Neural cell (in vitro differentiated cells): ENCODE measurements around the gene NPAS3. TPM values are rescaled to one million over a fixed set of nuclear protein-coding genes. Genes with fewer than 3 reads are reported as not detected.

Source experiments
- H2AFZ ChIP-seq: fragments of 200-600, 300-800 bp; sonication (generic), shearing (Covaris generic); 2 replicates; pipeline ENCODE4 v1.6.0; 2014; ENCODE audit warnings: low read depth, mild to moderate bottlenecking, antibody characterized with exemption, low read length, moderate library complexity
- H3F3A ChIP-seq: fragments of 200-600 bp; shearing (Covaris generic); 2 replicates; pipeline ENCODE4 v1.6.1; 2016; ENCODE audit warnings: mild to moderate bottlenecking, moderate library complexity, mixed read lengths, antibody characterized with exemption, low read length; ENCODE audit not compliant: insufficient read depth, poor library complexity, severe bottlenecking
- H3K27ac ChIP-seq: fragments of 200-600, 300-800 bp; sonication (generic), shearing (Covaris generic); 2 replicates; pipeline ENCODE4 v1.5.1; 2014; ENCODE audit warnings: mild to moderate bottlenecking, low read length, moderate library complexity
- H3K27me3 ChIP-seq: fragments of 300-800, 200-600 bp; sonication (generic), shearing (Covaris generic); 2 replicates; pipeline ENCODE4 v1.6.0; 2014; ENCODE audit warnings: mild to moderate bottlenecking, low read depth, low read length, moderate library complexity; ENCODE audit not compliant: insufficient read depth
- H3K36me3 ChIP-seq: fragments of 300-800, 200-600 bp; sonication (generic), shearing (Covaris generic); 2 replicates; pipeline ENCODE4 v1.5.1; 2014; ENCODE audit warnings: mild to moderate bottlenecking, antibody characterized with exemption, low read length, moderate library complexity; ENCODE audit not compliant: insufficient read depth
- H3K4me2 ChIP-seq: fragments of 300-800, 200-600 bp; sonication (generic), shearing (Covaris generic); 2 replicates; pipeline ENCODE4 v1.6.0; 2014; ENCODE audit warnings: mild to moderate bottlenecking, low read length
- H3K4me3 ChIP-seq: fragments of 300-800, 200-600 bp; sonication (generic), shearing (Covaris generic); 2 replicates; pipeline ENCODE4 v1.5.1; 2014; ENCODE audit warnings: mild to moderate bottlenecking, low read length, moderate library complexity
- H3K79me2 ChIP-seq: fragments of 200-600 bp; shearing (Covaris generic); replicated peaks from 2 replicates; pipeline ENCODE4 v1.6.0; 2014; ENCODE audit warnings: mild to moderate bottlenecking, low read length, moderate library complexity; ENCODE audit not compliant: insufficient read depth
- H3K9ac ChIP-seq: fragments of 300-800, 200-600 bp; sonication (generic), shearing (Covaris generic); 2 replicates; pipeline ENCODE4 v1.6.1; 2016; ENCODE audit warnings: mild to moderate bottlenecking, low read length, mixed read lengths
- H3K9me2 ChIP-seq: fragments of 200-600 bp; shearing (Covaris generic); 2 replicates; pipeline ENCODE4 v1.6.1; 2016; ENCODE audit warnings: mild to moderate bottlenecking, low read length, mixed read lengths; ENCODE audit not compliant: insufficient read depth
- H3K9me3 ChIP-seq: fragments of 200-600, 300-800 bp; sonication (generic), shearing (Covaris generic); 2 replicates; pipeline ENCODE4 v1.6.1; 2016; ENCODE audit warnings: mild to moderate bottlenecking, mixed run types, low read length, moderate library complexity, mixed read lengths
- H4K20me1 ChIP-seq: fragments of 200-600 bp; shearing (Covaris generic); 2 replicates; pipeline ENCODE4 v1.6.1; 2016; ENCODE audit warnings: mild to moderate bottlenecking, mixed run types; ENCODE audit not compliant: insufficient read depth
- EP300 ChIP-seq: fragments of 450-650 bp; conservative IDR thresholded peaks from 2 replicates; pipeline ENCODE4 v1.6.1; 2014; ENCODE audit warnings: antibody characterized with exemption, mild to moderate bottlenecking, moderate library complexity; ENCODE audit not compliant: poor library complexity, severe bottlenecking
- EZH2 ChIP-seq: fragments of 200-600, 300-800 bp; shearing (Covaris generic), sonication (generic); IDR thresholded peaks from 2 replicates; pipeline ENCODE4 v1.6.1; 2014; ENCODE audit warnings: antibody characterized with exemption, low read length, borderline replicate concordance, mild to moderate bottlenecking; ENCODE audit not compliant: insufficient read depth, poor library complexity, severe bottlenecking
- MXI1 ChIP-seq: fragments of 450-650 bp; conservative IDR thresholded peaks from 2 replicates; pipeline ENCODE4 v1.6.1; 2014; ENCODE audit warnings: antibody characterized with exemption, mild to moderate bottlenecking; ENCODE audit not compliant: poor library complexity, severe bottlenecking
- POLR2AphosphoS5 ChIP-seq: IDR thresholded peaks from 2 replicates; pipeline ENCODE4 v1.6.1; 2012
- RAD21 ChIP-seq: fragments of 450-650 bp; conservative IDR thresholded peaks from 2 replicates; pipeline ENCODE4 v1.6.1; 2014; ENCODE audit warnings: antibody characterized with exemption, mild to moderate bottlenecking, moderate library complexity
- SMC3 ChIP-seq: fragments of 450-650 bp; conservative IDR thresholded peaks from 2 replicates; pipeline ENCODE4 v1.6.1; 2014; ENCODE audit warnings: antibody characterized with exemption, mild to moderate bottlenecking, moderate library complexity; ENCODE audit not compliant: poor library complexity
- TAF1 ChIP-seq: IDR thresholded peaks from 2 replicates; pipeline ENCODE4 v1.6.1; 2012; ENCODE audit warnings: low read depth
- polyA plus RNA-seq: library from polyadenylated mRNA; depleted of rRNA; stranded (reverse); fragments of >200 nt; gene quantifications from 2 replicates; pipeline ENCODE4 v1.2.3, GENCODE V29; 2014
- TF ChIP-seq, protein P1 (sequence below): IDR thresholded peaks from 2 replicates; pipeline ENCODE4 v1.6.1; 2012; ENCODE audit warnings: borderline replicate concordance
- TF ChIP-seq, protein P2 (sequence below): fragments of 450-650 bp; IDR thresholded peaks from 2 replicates; pipeline ENCODE4 v1.5.1; 2014; ENCODE audit warnings: antibody characterized with exemption, mild to moderate bottlenecking, moderate library complexity; ENCODE audit not compliant: poor library complexity, severe bottlenecking

NPAS3 gene
- polyA plus RNA-seq, 1 donor from 2014 or later: 1.3 TPM

DNA sequence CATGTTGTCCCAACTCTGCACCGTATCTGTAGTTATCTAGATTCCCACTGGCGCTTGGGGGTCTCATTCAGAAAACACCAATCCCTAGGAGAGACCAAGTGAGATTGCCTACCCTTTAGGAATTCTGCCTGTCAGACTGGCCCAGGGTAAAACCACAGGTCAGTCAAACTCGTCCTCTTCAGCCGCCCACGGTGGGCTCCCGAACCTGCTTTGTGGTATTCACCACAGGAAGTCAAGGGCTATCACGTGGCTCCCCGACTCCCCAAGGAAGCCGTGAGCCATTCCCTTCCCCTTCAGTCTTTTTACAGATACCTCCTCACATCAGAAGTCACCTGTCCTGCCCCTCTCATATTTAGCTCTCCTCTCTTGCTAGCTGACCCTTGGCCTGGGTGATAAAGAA is 852.3 kb downstream of the NPAS3 start:
- Histone ChIP-seq H3K36me3 (no peaks in the 10 kb centered on the region), H3K4me2 (no peak overlapping the region), H3K9me3 (no peaks in the 10 kb centered on the region), H3K27me3 (no peaks in the 10 kb centered on the region), H2AFZ (no peak overlapping the region), H3K9ac (no peak overlapping the region), H3K27ac (no peak overlapping the region), H3K4me3 (no peak overlapping the region), H3K9me2 (no peaks in the 10 kb centered on the region), H3F3A (no peaks in the 10 kb centered on the region), H3K79me2 (no peaks in the 10 kb centered on the region), H4K20me1 (no peaks in the 10 kb centered on the region)
- no peak for TF ChIP-seq MXI1
- TF ChIP-seq TAF1: no peak
- TF ChIP-seq, protein P1, sequence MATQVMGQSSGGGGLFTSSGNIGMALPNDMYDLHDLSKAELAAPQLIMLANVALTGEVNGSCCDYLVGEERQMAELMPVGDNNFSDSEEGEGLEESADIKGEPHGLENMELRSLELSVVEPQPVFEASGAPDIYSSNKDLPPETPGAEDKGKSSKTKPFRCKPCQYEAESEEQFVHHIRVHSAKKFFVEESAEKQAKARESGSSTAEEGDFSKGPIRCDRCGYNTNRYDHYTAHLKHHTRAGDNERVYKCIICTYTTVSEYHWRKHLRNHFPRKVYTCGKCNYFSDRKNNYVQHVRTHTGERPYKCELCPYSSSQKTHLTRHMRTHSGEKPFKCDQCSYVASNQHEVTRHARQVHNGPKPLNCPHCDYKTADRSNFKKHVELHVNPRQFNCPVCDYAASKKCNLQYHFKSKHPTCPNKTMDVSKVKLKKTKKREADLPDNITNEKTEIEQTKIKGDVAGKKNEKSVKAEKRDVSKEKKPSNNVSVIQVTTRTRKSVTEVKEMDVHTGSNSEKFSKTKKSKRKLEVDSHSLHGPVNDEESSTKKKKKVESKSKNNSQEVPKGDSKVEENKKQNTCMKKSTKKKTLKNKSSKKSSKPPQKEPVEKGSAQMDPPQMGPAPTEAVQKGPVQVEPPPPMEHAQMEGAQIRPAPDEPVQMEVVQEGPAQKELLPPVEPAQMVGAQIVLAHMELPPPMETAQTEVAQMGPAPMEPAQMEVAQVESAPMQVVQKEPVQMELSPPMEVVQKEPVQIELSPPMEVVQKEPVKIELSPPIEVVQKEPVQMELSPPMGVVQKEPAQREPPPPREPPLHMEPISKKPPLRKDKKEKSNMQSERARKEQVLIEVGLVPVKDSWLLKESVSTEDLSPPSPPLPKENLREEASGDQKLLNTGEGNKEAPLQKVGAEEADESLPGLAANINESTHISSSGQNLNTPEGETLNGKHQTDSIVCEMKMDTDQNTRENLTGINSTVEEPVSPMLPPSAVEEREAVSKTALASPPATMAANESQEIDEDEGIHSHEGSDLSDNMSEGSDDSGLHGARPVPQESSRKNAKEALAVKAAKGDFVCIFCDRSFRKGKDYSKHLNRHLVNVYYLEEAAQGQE: no peak
- TF ChIP-seq RAD21: no peak
- TF ChIP-seq, protein P2, sequence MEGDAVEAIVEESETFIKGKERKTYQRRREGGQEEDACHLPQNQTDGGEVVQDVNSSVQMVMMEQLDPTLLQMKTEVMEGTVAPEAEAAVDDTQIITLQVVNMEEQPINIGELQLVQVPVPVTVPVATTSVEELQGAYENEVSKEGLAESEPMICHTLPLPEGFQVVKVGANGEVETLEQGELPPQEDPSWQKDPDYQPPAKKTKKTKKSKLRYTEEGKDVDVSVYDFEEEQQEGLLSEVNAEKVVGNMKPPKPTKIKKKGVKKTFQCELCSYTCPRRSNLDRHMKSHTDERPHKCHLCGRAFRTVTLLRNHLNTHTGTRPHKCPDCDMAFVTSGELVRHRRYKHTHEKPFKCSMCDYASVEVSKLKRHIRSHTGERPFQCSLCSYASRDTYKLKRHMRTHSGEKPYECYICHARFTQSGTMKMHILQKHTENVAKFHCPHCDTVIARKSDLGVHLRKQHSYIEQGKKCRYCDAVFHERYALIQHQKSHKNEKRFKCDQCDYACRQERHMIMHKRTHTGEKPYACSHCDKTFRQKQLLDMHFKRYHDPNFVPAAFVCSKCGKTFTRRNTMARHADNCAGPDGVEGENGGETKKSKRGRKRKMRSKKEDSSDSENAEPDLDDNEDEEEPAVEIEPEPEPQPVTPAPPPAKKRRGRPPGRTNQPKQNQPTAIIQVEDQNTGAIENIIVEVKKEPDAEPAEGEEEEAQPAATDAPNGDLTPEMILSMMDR: no peak
- TF ChIP-seq EP300: no peak
- TF ChIP-seq POLR2AphosphoS5: no peak
- no peak for TF ChIP-seq SMC3
- no peak for TF ChIP-seq EZH2

DNA sequence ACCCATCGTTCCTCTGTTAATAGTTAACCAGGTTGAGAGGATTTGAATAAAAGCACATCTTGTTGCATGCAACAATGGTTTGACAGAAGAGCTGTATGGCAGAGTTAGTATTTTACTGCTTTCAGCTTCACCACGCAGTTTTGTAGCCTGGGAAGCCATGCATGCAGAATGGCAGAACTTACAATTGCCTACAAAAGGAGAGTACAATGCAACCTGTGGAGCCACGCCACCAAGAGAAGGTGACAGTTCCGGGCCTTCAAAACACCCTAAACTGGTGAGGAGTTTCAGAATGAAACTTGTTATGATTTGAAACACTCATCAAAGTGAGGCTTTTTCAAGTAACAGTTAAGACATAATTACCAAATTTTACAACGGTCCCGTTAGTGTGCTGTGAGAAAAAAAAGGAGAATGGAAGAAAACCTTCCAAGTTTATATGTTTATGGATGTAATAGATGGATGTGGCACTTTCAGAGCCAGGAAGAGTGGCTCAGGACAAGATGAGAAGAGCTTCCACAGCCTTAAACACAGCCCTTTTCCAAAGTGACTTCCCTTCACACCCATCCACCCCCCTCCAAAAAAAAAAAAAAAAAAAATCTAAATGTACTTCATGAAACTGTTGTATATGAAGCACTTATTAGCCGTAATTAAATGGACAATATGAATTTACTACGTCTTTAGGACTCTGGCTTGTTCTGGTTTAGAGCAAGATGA is 853.5 kb downstream of the NPAS3 start:
- H3K79me2 ChIP-seq: no peaks in the 10 kb centered on the region
- no peak overlapping the region for H3K4me2 ChIP-seq
- H3K27me3 ChIP-seq: no peaks in the 10 kb centered on the region
- H3K27ac ChIP-seq: no peak overlapping the region
- no peaks in the 10 kb centered on the region for H4K20me1 ChIP-seq
- no peaks in the 10 kb centered on the region for H3F3A ChIP-seq
- H3K36me3 ChIP-seq: no peaks in the 10 kb centered on the region
- H3K9ac ChIP-seq: no peak overlapping the region
- no peaks in the 10 kb centered on the region for H3K9me2 ChIP-seq
- H2AFZ ChIP-seq: no peak overlapping the region
- TF ChIP-seq, protein P1: no peak
- TF ChIP-seq EZH2: no peak
- no peak for TF ChIP-seq SMC3
- no peaks in the 10 kb centered on the region for H3K9me3 ChIP-seq
- no peak overlapping the region for H3K4me3 ChIP-seq
